ENCODE data around the gene PTHLH. TPM values are rescaled to one million over a fixed set of nuclear protein-coding genes. Genes with fewer than 3 reads are reported as not detected.

The PTHLH gene
- total RNA-seq, 1 donor from 2014 or later = 0.21 TPM

DNA sequence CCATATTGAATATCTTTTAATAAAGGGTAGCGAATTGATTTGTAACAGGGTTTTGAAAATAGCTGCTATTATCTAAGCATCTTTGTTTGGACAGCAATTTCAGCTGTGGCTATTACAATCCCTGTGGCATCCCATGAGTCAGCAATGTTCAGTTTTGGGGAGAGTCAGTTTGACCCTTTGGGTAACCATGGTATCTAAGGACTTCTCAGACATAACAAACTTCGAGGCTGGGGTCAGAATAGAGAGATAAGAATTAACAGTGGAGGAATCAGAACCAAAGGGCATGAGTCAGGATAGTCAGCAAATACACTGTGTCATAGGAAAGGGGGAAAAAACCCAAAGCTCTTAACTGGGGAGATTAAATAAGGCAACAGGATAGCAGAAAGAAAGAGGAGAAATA lies 11.7 kb upstream of the PTHLH start:
- TF ChIP-seq, protein P1, sequence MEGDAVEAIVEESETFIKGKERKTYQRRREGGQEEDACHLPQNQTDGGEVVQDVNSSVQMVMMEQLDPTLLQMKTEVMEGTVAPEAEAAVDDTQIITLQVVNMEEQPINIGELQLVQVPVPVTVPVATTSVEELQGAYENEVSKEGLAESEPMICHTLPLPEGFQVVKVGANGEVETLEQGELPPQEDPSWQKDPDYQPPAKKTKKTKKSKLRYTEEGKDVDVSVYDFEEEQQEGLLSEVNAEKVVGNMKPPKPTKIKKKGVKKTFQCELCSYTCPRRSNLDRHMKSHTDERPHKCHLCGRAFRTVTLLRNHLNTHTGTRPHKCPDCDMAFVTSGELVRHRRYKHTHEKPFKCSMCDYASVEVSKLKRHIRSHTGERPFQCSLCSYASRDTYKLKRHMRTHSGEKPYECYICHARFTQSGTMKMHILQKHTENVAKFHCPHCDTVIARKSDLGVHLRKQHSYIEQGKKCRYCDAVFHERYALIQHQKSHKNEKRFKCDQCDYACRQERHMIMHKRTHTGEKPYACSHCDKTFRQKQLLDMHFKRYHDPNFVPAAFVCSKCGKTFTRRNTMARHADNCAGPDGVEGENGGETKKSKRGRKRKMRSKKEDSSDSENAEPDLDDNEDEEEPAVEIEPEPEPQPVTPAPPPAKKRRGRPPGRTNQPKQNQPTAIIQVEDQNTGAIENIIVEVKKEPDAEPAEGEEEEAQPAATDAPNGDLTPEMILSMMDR (IDR thresholded peaks at IDR 0.05) = no peak
- Histone ChIP-seq H3K4me3 (no peak overlapping the region), H3K27me3 (ENCODE audit: low read depth) (peaks cover 5% of the 10 kb centered on the region), H3K36me3 (no peaks in the 10 kb centered on the region), H3K9me3 (no peaks in the 10 kb centered on the region), H3K27ac (no peak overlapping the region), H3K4me1 (no peaks in the 10 kb centered on the region)
- no peak for ATAC-seq
- DNase-seq = no peak
- intact Hi-C loops (cut with DNase I) = no loop called here

- Histone ChIP-seq H3K9me3 (no peaks in the 10 kb centered on the region), H3K36me3 (no peaks in the 10 kb centered on the region), H3K4me3 (no peak overlapping the region), H3K27ac (no peak overlapping the region), H3K4me1 (no peaks in the 10 kb centered on the region), H3K27me3 (ENCODE audit: low read depth) (peaks cover 9% of the 10 kb centered on the region)
- ATAC-seq = no peak
- intact Hi-C loops (cut with DNase I) = no loop called here
- TF ChIP-seq, protein P1 (IDR thresholded peaks at IDR 0.05) = no peak
- no peak for DNase-seq
These were observed 10.4 kb upstream of the PTHLH start for GRCh38 chr12:27982951-27983350.

GRCh38 chr12:27982385-27982784 lies 9.9 kb upstream of the PTHLH start:
- no peak for DNase-seq
- H3K27ac ChIP-seq = no peak overlapping the region
- H3K36me3 ChIP-seq = no peaks in the 10 kb centered on the region
- TF ChIP-seq, protein P1 (IDR thresholded peaks at IDR 0.05) = no peak
- no peak for ATAC-seq
- no peak overlapping the region for H3K4me3 ChIP-seq
- H3K27me3 ChIP-seq (ENCODE audit: low read depth) = peaks cover 14% of the 10 kb centered on the region
- intact Hi-C loops (cut with DNase I) = no loop called here
- no peaks in the 10 kb centered on the region for H3K4me1 ChIP-seq
- no peaks in the 10 kb centered on the region for H3K9me3 ChIP-seq

GRCh38 chr12:27981874-27982273 lies 9.3 kb upstream of the PTHLH start:
- intact Hi-C loops (cut with DNase I) = no loop called here
- Histone ChIP-seq H3K27me3 (ENCODE audit: low read depth) (peaks cover 20% of the 10 kb centered on the region), H3K4me1 (no peaks in the 10 kb centered on the region), H3K27ac (no peak overlapping the region), H3K36me3 (no peaks in the 10 kb centered on the region), H3K4me3 (no peak overlapping the region), H3K9me3 (no peaks in the 10 kb centered on the region)
- TF ChIP-seq, protein P1 (IDR thresholded peaks at IDR 0.05) = no peak
- DNase-seq (no peak), ATAC-seq (no peak)

DNA sequence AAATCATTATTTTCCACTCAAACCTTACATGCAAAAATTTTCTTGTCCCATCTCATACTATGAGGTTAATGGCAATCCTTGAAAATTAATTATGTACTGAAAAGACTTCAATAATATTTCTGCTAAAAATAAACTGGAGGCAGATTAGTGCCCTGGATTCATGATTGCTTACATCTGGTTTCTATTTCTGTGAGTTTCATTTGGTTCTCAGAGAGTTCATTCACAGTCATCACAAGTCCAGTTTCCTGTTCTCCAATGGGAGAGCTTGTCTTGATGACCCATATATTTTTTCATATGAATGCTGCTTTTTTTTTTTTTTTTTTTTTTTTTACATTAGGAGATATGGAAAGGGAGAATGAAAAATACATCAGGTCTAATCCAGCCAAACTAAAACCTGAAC lies 6.6 kb upstream of the PTHLH start:
- Histone ChIP-seq H3K36me3 (no peaks in the 10 kb centered on the region), H3K4me1 (peaks cover 9% of the 10 kb centered on the region), H3K4me3 (no peak overlapping the region), H3K27ac (no peak overlapping the region), H3K27me3 (ENCODE audit: low read depth) (peaks cover 47% of the 10 kb centered on the region), H3K9me3 (no peaks in the 10 kb centered on the region)
- intact Hi-C loops (cut with DNase I) = no loop called here
- TF ChIP-seq, protein P1 (IDR thresholded peaks at IDR 0.05) = no peak
- ATAC-seq (no peak), DNase-seq (no peak)
